Suprapubic skin (tissue), 4 donors: ENCODE measurements around the gene UCK1. TPM values are rescaled to one million over a fixed set of nuclear protein-coding genes. Genes with fewer than 3 reads are reported as not detected.
"Not testable (repeated sequence)": the region's sequence is repeated elsewhere in the genome, so short reads cannot be mapped to it uniquely, and the experiment has no call there.

ENCODE experiments used
- DNase-seq, 2 donors: peaks; one replicate each; pipeline ENCODE4 v3.0.0-alpha.2; 2019; ENCODE audit warnings: low spot score in 2 of 2
- H3K27ac ChIP-seq: fragments of 200-600 bp; sonication (generic); one replicate; pipeline ENCODE4 v1.5.1; 2019
- H3K27me3 ChIP-seq: fragments of 200-600 bp; sonication (generic); one replicate; pipeline ENCODE4 v1.5.1; 2019
- H3K36me3 ChIP-seq: fragments of 200-600 bp; sonication (generic); one replicate; pipeline ENCODE4 v1.5.1; 2019
- H3K4me1 ChIP-seq: fragments of 200-600 bp; sonication (generic); one replicate; pipeline ENCODE4 v1.5.1; 2019
- H3K4me3 ChIP-seq: fragments of 200-600 bp; sonication (generic); one replicate; pipeline ENCODE4 v1.5.1; 2019; ENCODE audit warnings: mild to moderate bottlenecking
- H3K9me3 ChIP-seq: fragments of 200-600 bp; sonication (generic); one replicate; pipeline ENCODE4 v1.5.1; 2019
- EP300 ChIP-seq: sonication (generic); formaldehyde crosslinking; IDR thresholded peaks from one replicate; pipeline ENCODE4 v1.6.1; 2017; ENCODE audit warnings: antibody characterized with exemption
- POLR2A ChIP-seq, 2 donors: fragments of 450-650 bp; IDR thresholded peaks; one replicate each; pipeline ENCODE4 v1.6.1; 2017; ENCODE audit warnings: antibody characterized with exemption in 2 of 2, mild to moderate bottlenecking in 2 of 2, moderate library complexity in 2 of 2
- POLR2AphosphoS5 ChIP-seq, 3 donors: sonication (generic); formaldehyde crosslinking; IDR thresholded peaks; one replicate each; pipeline ENCODE4 v1.6.1; 2017; ENCODE audit warnings: antibody characterized with exemption in 3 of 3
- WGBS: methylation state at CpG from one replicate; pipeline ENCODE4 v1.1.5; 2018; 5-methylcytosine and 5-hydroxymethylcytosine counted together
- total RNA-seq, 4 donors: library from RNA; depleted of rRNA; stranded (reverse); fragments of >200 nt; gene quantifications; one replicate each; pipeline ENCODE4 v1.1.0, GENCODE V29; 2016
- TF ChIP-seq, protein P1 (sequence below), 2 donors: fragments of 200-600 bp in 1 of 2; fragments of 450-650 bp in 1 of 2; sonication (generic) in 1 of 2; IDR thresholded peaks; one replicate each; pipeline ENCODE4 v1.5.1; 2016 to 2019; ENCODE audit warnings: antibody characterized with exemption in 2 of 2, mild to moderate bottlenecking in 1 of 2, moderate library complexity in 1 of 2

The UCK1 gene
- total RNA-seq, 4 donors from 2014 or later, result 20.0 to 28.0 (median 26.6) TPM

DNA sequence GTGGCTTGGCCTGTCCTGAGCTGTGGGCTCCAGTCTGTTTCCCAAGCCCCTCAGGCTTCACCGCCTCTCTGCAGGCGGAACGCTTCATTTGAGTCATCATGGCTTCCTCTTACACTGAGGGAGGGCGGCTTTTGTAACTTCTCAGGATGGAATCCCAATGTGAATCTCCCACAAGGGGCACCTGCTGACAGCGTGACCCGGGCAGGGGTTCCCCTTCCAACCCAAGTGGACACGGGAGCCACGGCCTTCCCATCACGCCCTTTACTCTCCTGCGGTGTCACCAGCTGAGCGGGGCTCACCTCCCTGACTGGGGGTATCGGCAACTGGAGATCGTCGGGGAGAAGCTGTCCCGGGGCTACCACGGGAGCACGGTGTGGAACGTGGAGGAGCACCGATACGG, 12.5 kb downstream of the UCK1 start:
- no peaks in the 10 kb centered on the region for H3K4me1 ChIP-seq
- no peak for DNase-seq
- peaks cover 88% of the 10 kb centered on the region for H3K36me3 ChIP-seq
- no peak overlapping the region for H3K4me3 ChIP-seq
- H3K27ac ChIP-seq, result no peak overlapping the region
- 96% methylated on average over 6 of the region's 20 CpGs for WGBS
- no peaks in the 10 kb centered on the region for H3K9me3 ChIP-seq
- no peaks in the 10 kb centered on the region for H3K27me3 ChIP-seq
- TF ChIP-seq, protein P1, sequence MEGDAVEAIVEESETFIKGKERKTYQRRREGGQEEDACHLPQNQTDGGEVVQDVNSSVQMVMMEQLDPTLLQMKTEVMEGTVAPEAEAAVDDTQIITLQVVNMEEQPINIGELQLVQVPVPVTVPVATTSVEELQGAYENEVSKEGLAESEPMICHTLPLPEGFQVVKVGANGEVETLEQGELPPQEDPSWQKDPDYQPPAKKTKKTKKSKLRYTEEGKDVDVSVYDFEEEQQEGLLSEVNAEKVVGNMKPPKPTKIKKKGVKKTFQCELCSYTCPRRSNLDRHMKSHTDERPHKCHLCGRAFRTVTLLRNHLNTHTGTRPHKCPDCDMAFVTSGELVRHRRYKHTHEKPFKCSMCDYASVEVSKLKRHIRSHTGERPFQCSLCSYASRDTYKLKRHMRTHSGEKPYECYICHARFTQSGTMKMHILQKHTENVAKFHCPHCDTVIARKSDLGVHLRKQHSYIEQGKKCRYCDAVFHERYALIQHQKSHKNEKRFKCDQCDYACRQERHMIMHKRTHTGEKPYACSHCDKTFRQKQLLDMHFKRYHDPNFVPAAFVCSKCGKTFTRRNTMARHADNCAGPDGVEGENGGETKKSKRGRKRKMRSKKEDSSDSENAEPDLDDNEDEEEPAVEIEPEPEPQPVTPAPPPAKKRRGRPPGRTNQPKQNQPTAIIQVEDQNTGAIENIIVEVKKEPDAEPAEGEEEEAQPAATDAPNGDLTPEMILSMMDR (IDR thresholded peaks at IDR 0.05), result no peak
- TF ChIP-seq EP300 (no peak), POLR2AphosphoS5 (IDR thresholded peaks at IDR 0.05) (no peak), POLR2A (IDR thresholded peaks at IDR 0.05) (no peak)

DNA sequence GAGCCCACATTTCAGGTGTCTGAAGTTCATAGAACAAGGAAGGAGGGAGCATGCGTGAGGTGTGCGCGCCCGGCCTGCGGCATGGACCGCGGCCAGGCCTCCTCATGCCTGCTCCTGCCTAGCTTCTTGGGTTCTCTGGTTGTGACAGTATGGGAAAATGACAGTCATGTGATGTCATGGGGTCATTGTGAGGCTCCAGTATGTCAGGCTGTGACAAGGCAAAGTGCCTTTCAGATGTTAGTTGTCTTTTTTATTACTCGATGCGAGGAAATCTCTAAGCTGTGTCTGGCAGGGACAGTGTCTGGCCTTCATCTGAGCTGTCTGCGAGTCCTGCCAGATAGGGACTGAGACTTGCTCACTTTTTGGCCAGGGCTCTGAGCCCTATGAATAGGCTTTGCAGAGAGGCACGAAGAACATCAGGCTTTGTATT, 13.3 kb downstream of the UCK1 start:
- WGBS, result 87% methylated on average over 11 of the region's 11 CpGs
- H3K36me3 ChIP-seq, result peaks cover 88% of the 10 kb centered on the region

DNA sequence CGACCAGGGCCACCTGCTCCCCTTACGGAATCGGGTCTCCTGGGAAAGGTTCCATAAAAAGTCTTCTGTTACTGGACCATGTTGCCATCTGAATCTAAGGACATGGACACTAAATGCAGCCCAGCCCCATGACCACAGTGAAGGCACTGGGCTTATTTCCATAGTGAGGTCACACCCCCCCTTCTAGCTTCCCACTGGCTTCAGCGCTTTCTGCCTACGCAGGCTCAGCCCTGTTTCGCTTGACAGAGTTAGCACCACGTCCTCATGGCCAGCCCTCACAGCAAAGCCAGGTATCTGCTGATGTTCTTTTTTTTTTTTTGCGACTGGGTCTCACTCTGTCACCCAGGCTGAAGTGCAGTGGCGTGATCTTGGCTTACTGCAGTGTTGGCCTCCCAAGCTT, 14.1 kb downstream of the UCK1 start:
- no peak for TF ChIP-seq EP300
- TF ChIP-seq, protein P1 (IDR thresholded peaks at IDR 0.05), result no peak
- no peak for TF ChIP-seq POLR2AphosphoS5 (IDR thresholded peaks at IDR 0.05)
- TF ChIP-seq POLR2A (IDR thresholded peaks at IDR 0.05), result no peak
- peaks cover 88% of the 10 kb centered on the region for H3K36me3 ChIP-seq
- H3K27me3 ChIP-seq, result no peaks in the 10 kb centered on the region
- 89% methylated on average over 9 of the region's 9 CpGs for WGBS
- no peak for DNase-seq
- no peak overlapping the region for H3K27ac ChIP-seq
- no peak overlapping the region for H3K4me3 ChIP-seq
- no peaks in the 10 kb centered on the region for H3K9me3 ChIP-seq
- no peaks in the 10 kb centered on the region for H3K4me1 ChIP-seq

More for the DNA sequence above, 13.3 kb downstream of the UCK1 start:
- no peak for DNase-seq
- H3K9me3 ChIP-seq, result no peaks in the 10 kb centered on the region
- TF ChIP-seq POLR2A (IDR thresholded peaks at IDR 0.05) (no peak), POLR2AphosphoS5 (IDR thresholded peaks at IDR 0.05) (no peak), EP300 (no peak)
- TF ChIP-seq, protein P1 (IDR thresholded peaks at IDR 0.05), result no peak
- no peaks in the 10 kb centered on the region for H3K27me3 ChIP-seq
- no peaks in the 10 kb centered on the region for H3K4me1 ChIP-seq
- no peak overlapping the region for H3K4me3 ChIP-seq
- H3K27ac ChIP-seq, result no peak overlapping the region

DNA sequence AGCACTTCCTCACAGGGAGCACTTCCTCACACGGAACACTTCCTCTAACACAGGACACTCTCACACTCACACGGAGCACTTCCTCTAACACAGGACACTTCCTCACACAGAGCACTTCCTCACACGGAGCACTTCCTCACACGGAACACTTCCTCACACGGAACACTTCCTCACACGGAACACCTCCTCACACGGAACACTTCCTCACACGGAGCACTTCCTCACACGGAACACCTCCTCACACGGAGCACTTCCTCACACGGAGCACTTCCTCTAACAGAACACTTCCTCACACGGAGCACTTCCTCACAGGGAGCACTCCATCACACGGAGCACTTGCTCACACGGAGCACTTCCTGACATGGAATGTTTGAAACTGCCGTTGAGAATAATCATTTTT, 15.0 kb downstream of the UCK1 start:
- Histone ChIP-seq H3K4me3 (no peak overlapping the region), H3K9me3 (no peaks in the 10 kb centered on the region), H3K27ac (no peak overlapping the region), H3K4me1 (no peaks in the 10 kb centered on the region), H3K27me3 (no peaks in the 10 kb centered on the region), H3K36me3 (peaks cover 88% of the 10 kb centered on the region)
- WGBS, result 83% methylated on average over 13 of the region's 15 CpGs
- DNase-seq, result no peak
- TF ChIP-seq, protein P1 (IDR thresholded peaks at IDR 0.05), result no peak
- TF ChIP-seq EP300 (no peak), POLR2AphosphoS5 (IDR thresholded peaks at IDR 0.05) (no peak), POLR2A (IDR thresholded peaks at IDR 0.05) (no peak)

DNA sequence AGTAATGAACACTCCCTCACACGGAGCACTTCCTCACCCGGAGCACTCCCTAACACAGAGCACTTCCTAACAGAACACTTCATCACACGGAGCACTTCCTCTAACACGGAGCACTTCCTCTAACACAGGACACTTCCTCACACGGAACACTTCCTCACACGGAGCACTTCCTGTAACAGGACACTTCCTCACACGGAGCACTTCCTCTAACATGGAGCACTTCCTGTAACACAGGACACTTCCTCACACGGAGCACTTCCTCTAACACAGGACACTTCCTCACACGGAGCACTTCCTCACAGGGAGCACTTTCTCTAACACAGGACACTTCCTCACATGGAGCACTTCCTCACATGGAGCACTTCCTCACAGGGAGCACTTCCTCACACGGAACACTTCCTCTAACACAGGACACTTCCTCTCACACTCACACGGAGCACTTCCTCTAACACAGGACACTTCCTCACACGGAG, 15.5 kb downstream of the UCK1 start:
- not testable (repeated sequence) for DNase-seq, H3K9me3 ChIP-seq, H3K4me3 ChIP-seq, H3K27ac ChIP-seq, H3K27me3 ChIP-seq, H3K4me1 ChIP-seq
- 84% methylated on average over 8 of the region's 12 CpGs for WGBS
- H3K36me3 ChIP-seq, result peaks cover 88% of the 10 kb centered on the region

DNA sequence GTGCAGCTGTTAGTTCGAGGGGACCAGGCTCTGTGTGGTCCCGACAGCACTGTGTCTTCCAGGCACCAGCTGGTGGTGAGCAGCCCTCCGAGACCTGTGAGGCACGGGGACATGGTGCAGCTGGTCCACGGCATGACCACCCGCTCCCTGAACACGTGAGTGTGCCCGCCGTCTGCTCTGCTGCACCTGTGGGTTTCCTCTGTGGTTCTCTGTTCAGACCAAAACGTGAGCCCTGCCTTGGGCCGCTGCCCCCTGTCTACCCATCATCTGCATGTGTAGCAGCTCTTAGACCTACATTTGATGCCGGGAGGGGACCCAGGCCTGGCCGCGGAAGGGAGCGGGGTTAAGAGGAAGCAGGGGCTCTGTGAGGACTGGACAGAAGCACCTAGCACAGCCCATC, 17.9 kb downstream of the UCK1 start:
- no peaks in the 10 kb centered on the region for H3K4me1 ChIP-seq
- DNase-seq, result no peak
- TF ChIP-seq POLR2AphosphoS5 (IDR thresholded peaks at IDR 0.05) (no peak), EP300 (no peak), POLR2A (IDR thresholded peaks at IDR 0.05) (no peak)
- TF ChIP-seq, protein P1 (IDR thresholded peaks at IDR 0.05), result no peak
- 90% methylated on average over 5 of the region's 15 CpGs for WGBS
- no peak overlapping the region for H3K27ac ChIP-seq
- H3K36me3 ChIP-seq, result peaks cover 82% of the 10 kb centered on the region
- H3K27me3 ChIP-seq, result no peaks in the 10 kb centered on the region
- H3K9me3 ChIP-seq, result no peaks in the 10 kb centered on the region
- no peak overlapping the region for H3K4me3 ChIP-seq
